LNCaP clone FGC (cell line): ENCODE data around the gene SORBS1.
A peak's percentile ranks its signal among the peaks of the same experiment; 100 is the strongest.

ENCODE experiments used
- DNase-seq: peaks from one replicate; pipeline ENCODE4 v3.0.0-alpha.2; 2011; ENCODE audit warnings: low read depth
- H3K4me3 ChIP-seq: 2 replicates; pipeline ENCODE4 v1.5.1; 2011; ENCODE audit warnings: mild to moderate bottlenecking, low read depth, low read length, control low read depth
- CTCF ChIP-seq: IDR thresholded peaks from 2 replicates; pipeline ENCODE4 v1.5.1; 2012; ENCODE audit warnings: mild to moderate bottlenecking; ENCODE audit not compliant: control insufficient read depth, insufficient read depth; ENCODE audit errors: extremely low read depth

SORBS1 gene

GRCh38 chr10:95391164-95391563 lies 170.0 kb downstream of the SORBS1 start:
- no peak for DNase-seq
- TF ChIP-seq CTCF = no peak
- no peak overlapping the region for H3K4me3 ChIP-seq

GRCh38 chr10:95389982-95390381 lies 171.2 kb downstream of the SORBS1 start:
- H3K4me3 ChIP-seq = no peak overlapping the region
- no peak for TF ChIP-seq CTCF
- DNase-seq = no peak

- TF ChIP-seq CTCF = no peak
- no peak for DNase-seq
- no peak overlapping the region for H3K4me3 ChIP-seq
Observed at GRCh38 chr10:95389176-95389575, 172.0 kb downstream of the SORBS1 start.

GRCh38 chr10:95388539-95388938 lies 172.6 kb downstream of the SORBS1 start:
- DNase-seq = peak; percentile 94
- no peak for TF ChIP-seq CTCF
- H3K4me3 ChIP-seq = no peak overlapping the region

GRCh38 chr10:95388109-95388471 lies 173.1 kb downstream of the SORBS1 start:
- DNase-seq = no peak
- H3K4me3 ChIP-seq = no peak overlapping the region
- no peak for TF ChIP-seq CTCF

GRCh38 chr10:95384011-95384704 lies 177.0 kb downstream of the SORBS1 start:
- DNase-seq = no peak
- no peak overlapping the region for H3K4me3 ChIP-seq
- TF ChIP-seq CTCF = no peak

- H3K4me3 ChIP-seq = no peak overlapping the region
- TF ChIP-seq CTCF = no peak
- DNase-seq = no peak
Observed at GRCh38 chr10:95382596-95382995, 178.6 kb downstream of the SORBS1 start.
